ENCODE results near the gene PTGDR. TPM values are rescaled to one million over a fixed set of nuclear protein-coding genes. Genes with fewer than 3 reads are reported as not detected.

PTGDR gene
- total RNA-seq, 1 donor from 2014 or later: not detected

GRCh38 chr14:52241087-52241793, 26.3 kb upstream of the PTGDR start:
- TF ChIP-seq CTCF (IDR thresholded peaks at IDR 0.05; ENCODE audit: insufficient read depth, low read length, poor library complexity, severe bottlenecking): no peak
- peaks cover 2% of the 10 kb centered on the region for H3K27me3 ChIP-seq (ENCODE audit: control insufficient read depth, insufficient read depth, low read length)
- H3K36me3 ChIP-seq (ENCODE audit: control insufficient read depth, insufficient read depth, low read length): no peaks in the 10 kb centered on the region
- DNase-seq (ENCODE audit: low read depth): no peak
- H3K4me3 ChIP-seq (ENCODE audit: low read depth, low read length): no peak overlapping the region

DNA sequence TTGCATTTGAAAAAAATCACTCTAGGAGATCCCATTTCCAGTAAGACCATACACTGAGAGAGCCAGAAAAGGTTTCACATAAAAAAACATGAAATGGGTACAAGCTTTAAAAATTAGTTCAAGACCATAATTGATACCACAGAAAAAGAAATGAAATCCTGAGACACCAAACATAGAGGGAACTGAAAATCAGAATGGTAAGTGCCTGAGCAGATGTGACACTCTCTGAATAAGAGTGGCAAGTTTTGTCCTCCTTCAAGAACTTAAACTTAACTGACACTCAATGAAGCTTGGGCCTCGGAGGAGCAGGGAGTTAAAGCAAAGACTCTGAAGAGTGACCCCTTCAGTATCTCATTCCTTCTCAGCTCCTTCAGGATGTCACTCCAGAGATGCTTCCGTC, 23.2 kb upstream of the PTGDR start:
- Histone ChIP-seq H3K4me3 (ENCODE audit: low read depth, low read length) (no peak overlapping the region), H3K36me3 (ENCODE audit: control insufficient read depth, insufficient read depth, low read length) (no peaks in the 10 kb centered on the region), H3K27me3 (ENCODE audit: control insufficient read depth, insufficient read depth, low read length) (peaks cover 2% of the 10 kb centered on the region)
- DNase-seq (ENCODE audit: low read depth): no peak
- no peak for TF ChIP-seq CTCF (IDR thresholded peaks at IDR 0.05; ENCODE audit: insufficient read depth, low read length, poor library complexity, severe bottlenecking)

GRCh38 chr14:52244997-52245396, 22.5 kb upstream of the PTGDR start:
- DNase-seq (ENCODE audit: low read depth): no peak
- H3K27me3 ChIP-seq (ENCODE audit: control insufficient read depth, insufficient read depth, low read length): peaks cover 2% of the 10 kb centered on the region
- no peak overlapping the region for H3K4me3 ChIP-seq (ENCODE audit: low read depth, low read length)
- TF ChIP-seq CTCF (IDR thresholded peaks at IDR 0.05; ENCODE audit: insufficient read depth, low read length, poor library complexity, severe bottlenecking): no peak
- no peaks in the 10 kb centered on the region for H3K36me3 ChIP-seq (ENCODE audit: control insufficient read depth, insufficient read depth, low read length)

DNA sequence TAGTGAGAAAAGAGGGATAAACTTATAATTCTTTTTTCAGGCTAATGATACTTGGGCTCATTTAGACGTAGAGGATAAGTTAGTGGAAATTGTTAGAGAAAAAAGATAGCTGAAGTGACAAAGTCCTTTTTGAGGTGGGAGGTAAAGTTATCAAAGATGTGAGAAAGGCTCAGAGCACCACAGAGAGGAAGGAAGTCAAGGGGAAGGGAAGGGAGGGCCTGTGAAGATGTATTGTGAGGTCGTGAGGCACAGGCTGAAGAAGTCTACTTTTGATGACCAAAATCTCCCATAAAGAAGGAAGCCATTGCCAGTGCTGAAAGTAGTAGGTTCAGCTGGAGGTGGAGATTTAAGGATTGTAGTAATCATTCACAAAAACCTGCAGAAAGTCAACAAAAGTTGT, 19.4 kb upstream of the PTGDR start:
- no peaks in the 10 kb centered on the region for H3K36me3 ChIP-seq (ENCODE audit: control insufficient read depth, insufficient read depth, low read length)
- no peak overlapping the region for H3K4me3 ChIP-seq (ENCODE audit: low read depth, low read length)
- no peak for DNase-seq (ENCODE audit: low read depth)
- peaks cover 2% of the 10 kb centered on the region for H3K27me3 ChIP-seq (ENCODE audit: control insufficient read depth, insufficient read depth, low read length)
- no peak for TF ChIP-seq CTCF (IDR thresholded peaks at IDR 0.05; ENCODE audit: insufficient read depth, low read length, poor library complexity, severe bottlenecking)

GRCh38 chr14:52251724-52252123, 15.8 kb upstream of the PTGDR start:
- Histone ChIP-seq H3K4me3 (ENCODE audit: low read depth, low read length) (no peak overlapping the region), H3K27me3 (ENCODE audit: control insufficient read depth, insufficient read depth, low read length) (no peaks in the 10 kb centered on the region), H3K36me3 (ENCODE audit: control insufficient read depth, insufficient read depth, low read length) (no peaks in the 10 kb centered on the region)
- DNase-seq (ENCODE audit: low read depth): no peak
- TF ChIP-seq CTCF (IDR thresholded peaks at IDR 0.05; ENCODE audit: insufficient read depth, low read length, poor library complexity, severe bottlenecking): no peak

DNA sequence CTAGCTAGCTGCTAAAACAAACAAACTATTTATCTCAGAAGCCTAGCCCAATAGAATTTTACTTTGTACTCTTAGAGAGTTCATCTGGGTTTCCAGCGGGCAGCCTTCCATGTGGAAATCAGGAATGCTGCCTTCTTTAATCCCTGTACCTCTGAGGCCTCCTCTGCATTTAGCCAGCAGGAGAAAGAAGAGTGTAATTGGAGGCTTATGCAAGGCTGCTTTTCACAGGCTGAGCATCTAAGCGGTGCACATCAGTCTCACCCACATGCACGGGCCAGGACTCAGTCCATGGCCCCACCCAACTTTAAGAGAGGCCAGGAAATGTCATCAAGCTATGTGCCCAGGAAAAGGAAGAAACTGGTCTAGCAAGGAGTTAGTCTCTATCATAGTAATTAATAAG, 14.0 kb upstream of the PTGDR start:
- Histone ChIP-seq H3K4me3 (ENCODE audit: low read depth, low read length) (no peak overlapping the region), H3K27me3 (ENCODE audit: control insufficient read depth, insufficient read depth, low read length) (no peaks in the 10 kb centered on the region), H3K36me3 (ENCODE audit: control insufficient read depth, insufficient read depth, low read length) (no peaks in the 10 kb centered on the region)
- TF ChIP-seq CTCF (IDR thresholded peaks at IDR 0.05; ENCODE audit: insufficient read depth, low read length, poor library complexity, severe bottlenecking): no peak
- no peak for DNase-seq (ENCODE audit: low read depth)
